ENCODE measurements around the gene DDX47.

DNA sequence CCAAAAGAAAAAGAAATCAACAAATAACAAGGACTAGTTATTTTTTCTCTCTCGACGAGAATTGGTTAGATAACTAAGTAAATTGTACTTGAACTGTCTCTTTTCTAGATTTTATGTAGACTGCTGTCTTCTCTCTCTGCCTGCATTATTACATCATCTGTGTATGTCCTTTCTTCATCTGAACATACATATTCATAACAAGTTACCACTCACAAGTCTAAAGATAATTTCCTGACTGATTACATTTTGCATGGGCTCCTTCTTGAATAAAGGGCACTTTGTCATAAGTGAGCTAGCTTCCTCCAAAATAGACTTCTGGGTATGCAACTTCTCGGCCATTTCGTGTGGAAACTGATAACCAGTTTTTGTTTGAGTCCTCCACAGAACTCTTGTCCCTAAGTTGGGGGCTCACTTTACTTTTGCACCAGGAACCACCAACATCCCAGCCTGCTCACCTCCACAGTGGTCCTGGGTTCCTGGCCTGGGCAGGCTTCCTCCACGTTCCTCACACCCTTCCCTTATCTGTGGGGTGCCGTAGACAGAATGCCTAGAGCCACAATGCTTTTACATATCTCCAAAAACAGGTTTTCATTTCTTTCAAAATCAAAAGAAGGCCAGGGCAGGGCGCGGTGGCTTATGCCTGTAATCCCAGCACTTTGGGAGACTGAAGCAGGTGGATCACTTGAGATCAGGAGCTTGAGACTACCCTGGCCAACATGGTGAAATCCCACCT, 6.2 kb upstream of the DDX47 start:
- TF ChIP-seq POLR2A (IDR thresholded peaks at IDR 0.05): no peak
- TF ChIP-seq, protein P1, sequence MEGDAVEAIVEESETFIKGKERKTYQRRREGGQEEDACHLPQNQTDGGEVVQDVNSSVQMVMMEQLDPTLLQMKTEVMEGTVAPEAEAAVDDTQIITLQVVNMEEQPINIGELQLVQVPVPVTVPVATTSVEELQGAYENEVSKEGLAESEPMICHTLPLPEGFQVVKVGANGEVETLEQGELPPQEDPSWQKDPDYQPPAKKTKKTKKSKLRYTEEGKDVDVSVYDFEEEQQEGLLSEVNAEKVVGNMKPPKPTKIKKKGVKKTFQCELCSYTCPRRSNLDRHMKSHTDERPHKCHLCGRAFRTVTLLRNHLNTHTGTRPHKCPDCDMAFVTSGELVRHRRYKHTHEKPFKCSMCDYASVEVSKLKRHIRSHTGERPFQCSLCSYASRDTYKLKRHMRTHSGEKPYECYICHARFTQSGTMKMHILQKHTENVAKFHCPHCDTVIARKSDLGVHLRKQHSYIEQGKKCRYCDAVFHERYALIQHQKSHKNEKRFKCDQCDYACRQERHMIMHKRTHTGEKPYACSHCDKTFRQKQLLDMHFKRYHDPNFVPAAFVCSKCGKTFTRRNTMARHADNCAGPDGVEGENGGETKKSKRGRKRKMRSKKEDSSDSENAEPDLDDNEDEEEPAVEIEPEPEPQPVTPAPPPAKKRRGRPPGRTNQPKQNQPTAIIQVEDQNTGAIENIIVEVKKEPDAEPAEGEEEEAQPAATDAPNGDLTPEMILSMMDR (IDR thresholded peaks at IDR 0.05): no peak
